Activated B cell treated with CpG ODN at 0.5 μM for 24 hours (primary cell): Measurements from ENCODE around the gene LEPROT. TPM values are rescaled to one million over a fixed set of nuclear protein-coding genes. Genes with fewer than 3 reads are reported as not detected.

Source experiments
- ATAC-seq: fragments of 200-7000 bp; cut with Tn5 transposase; one replicate; pipeline ENCODE4 v1.10.0; 2021; ENCODE audit warnings: low read depth, mild to moderate bottlenecking, moderate library complexity
- CTCF ChIA-PET: fragments of 350-600 bp; sonication (Branson Sonifier 250); formaldehyde crosslinking; loops from one replicate; lab custom pipeline; 2021; ENCODE audit warnings: antibody characterized with exemption; lab: Charles Lee
- POLR2A ChIA-PET: fragments of 350-600 bp; sonication (Branson Sonifier 250); formaldehyde crosslinking; loops from one replicate; lab custom pipeline; 2021; ENCODE audit warnings: antibody characterized with exemption; lab: Charles Lee
- DNase-seq: peaks from one replicate; pipeline ENCODE4 v3.0.0; 2022
- H3K27ac Mint-ChIP-seq: one replicate; pipeline ENCODE4 v1.8.0; 2020; ENCODE audit warnings: mixed read lengths
- H3K27me3 Mint-ChIP-seq: one replicate; pipeline ENCODE4 v1.8.0; 2021; ENCODE audit warnings: mixed read lengths
- H3K36me3 Mint-ChIP-seq: one replicate; pipeline ENCODE4 v1.8.0; 2021; ENCODE audit warnings: low read depth, mixed read lengths
- H3K4me1 Mint-ChIP-seq: one replicate; pipeline ENCODE4 v1.8.0; 2021; ENCODE audit warnings: mixed read lengths
- H3K4me3 Mint-ChIP-seq: one replicate; pipeline ENCODE4 v1.8.0; 2020; ENCODE audit warnings: mild to moderate bottlenecking, mixed read lengths
- H3K9me3 Mint-ChIP-seq: one replicate; pipeline ENCODE4 v1.8.0; 2020; ENCODE audit warnings: mixed read lengths
- intact Hi-C: fragments of 100-400 bp; cut with micrococcal nuclease; formaldehyde crosslinking; loops from one replicate; pipeline ENCODE4 v1.15.1; 2024
- total RNA-seq: library from RNA; stranded (reverse); gene quantifications from 2 replicates; pipeline ENCODE4 v1.2.3, GENCODE V29; 2022
- TF ChIP-seq, protein P1 (sequence below): fragments of 200-600 bp; IDR thresholded peaks from one replicate; pipeline ENCODE4 v1.8.0; 2022; ENCODE audit warnings: antibody characterized with exemption, mild to moderate bottlenecking

Gene LEPROT
- total RNA-seq, 1 donor from 2014 or later = 15.4 TPM

DNA sequence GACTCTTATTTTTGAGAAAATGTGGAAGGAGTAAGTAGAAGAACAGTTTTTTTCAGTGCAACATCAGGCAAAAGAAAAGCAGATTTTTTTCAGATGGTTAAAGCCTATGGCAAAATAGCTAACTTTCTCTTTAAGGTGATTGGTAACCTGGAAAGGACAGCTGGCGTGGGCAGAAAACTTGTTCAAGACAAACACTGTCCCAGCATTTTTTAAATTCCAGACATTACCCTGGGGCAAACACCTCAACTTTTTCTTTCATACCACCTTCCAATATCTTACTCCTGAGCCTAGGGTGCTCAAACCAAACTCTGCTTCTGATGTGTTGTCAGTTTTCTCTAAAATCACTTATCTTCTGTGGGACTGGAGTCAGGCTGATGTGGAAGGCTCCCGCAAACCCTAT, 2.7 kb upstream of the LEPROT start:
- intact Hi-C loops = no loop called here
- ATAC-seq (no peak), DNase-seq (no peak)
- no peaks in the 10 kb centered on the region for H3K9me3 Mint-ChIP-seq
- H3K4me1 Mint-ChIP-seq = peaks cover 11% of the 10 kb centered on the region
- TF ChIP-seq, protein P1, sequence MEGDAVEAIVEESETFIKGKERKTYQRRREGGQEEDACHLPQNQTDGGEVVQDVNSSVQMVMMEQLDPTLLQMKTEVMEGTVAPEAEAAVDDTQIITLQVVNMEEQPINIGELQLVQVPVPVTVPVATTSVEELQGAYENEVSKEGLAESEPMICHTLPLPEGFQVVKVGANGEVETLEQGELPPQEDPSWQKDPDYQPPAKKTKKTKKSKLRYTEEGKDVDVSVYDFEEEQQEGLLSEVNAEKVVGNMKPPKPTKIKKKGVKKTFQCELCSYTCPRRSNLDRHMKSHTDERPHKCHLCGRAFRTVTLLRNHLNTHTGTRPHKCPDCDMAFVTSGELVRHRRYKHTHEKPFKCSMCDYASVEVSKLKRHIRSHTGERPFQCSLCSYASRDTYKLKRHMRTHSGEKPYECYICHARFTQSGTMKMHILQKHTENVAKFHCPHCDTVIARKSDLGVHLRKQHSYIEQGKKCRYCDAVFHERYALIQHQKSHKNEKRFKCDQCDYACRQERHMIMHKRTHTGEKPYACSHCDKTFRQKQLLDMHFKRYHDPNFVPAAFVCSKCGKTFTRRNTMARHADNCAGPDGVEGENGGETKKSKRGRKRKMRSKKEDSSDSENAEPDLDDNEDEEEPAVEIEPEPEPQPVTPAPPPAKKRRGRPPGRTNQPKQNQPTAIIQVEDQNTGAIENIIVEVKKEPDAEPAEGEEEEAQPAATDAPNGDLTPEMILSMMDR = no peak
- peaks cover 9% of the 10 kb centered on the region for H3K27me3 Mint-ChIP-seq
- peaks cover 3% of the 10 kb centered on the region for H3K36me3 Mint-ChIP-seq
- no peak overlapping the region for H3K27ac Mint-ChIP-seq
- no peak overlapping the region for H3K4me3 Mint-ChIP-seq
- ChIA-PET POLR2A (no interaction called here), CTCF (interaction anchor here (0.9 kb wide), 1 partner anchor 14 kb away, joined by 3 read pairs; no protein-coding TSS in a partner anchor)

DNA sequence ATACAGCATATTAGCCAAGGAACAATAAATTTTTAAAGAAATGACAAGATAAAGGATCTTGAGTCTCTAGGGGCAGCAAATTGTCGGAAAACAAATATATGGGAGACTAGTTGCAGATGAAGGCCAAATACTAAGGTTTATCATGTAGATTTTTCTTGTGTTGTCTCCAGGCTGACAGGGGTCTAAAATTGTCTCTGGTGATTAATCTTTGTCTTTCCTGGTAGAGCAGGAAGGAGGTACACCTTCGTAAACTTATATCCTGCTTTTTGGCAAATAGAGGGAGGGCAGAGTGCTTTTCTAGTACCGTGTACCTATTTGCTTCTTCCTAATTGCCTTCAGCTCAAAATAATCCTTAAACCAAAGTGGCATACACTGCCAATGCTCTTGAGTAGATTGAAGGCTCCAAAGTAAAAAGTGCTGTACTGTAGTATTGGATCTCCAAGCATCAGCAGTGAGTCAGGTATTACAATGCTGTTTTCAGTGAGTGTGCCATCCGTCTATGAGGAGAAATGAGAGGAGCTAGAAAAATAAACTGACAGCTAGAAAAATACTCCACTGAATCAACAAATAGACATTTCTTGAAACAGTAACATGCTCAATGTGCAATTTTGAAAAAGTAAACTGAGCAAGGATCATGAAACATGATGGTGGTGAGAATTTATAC, 1.8 kb upstream of the LEPROT start:
- ATAC-seq = no peak
- H3K4me1 Mint-ChIP-seq = peaks cover 11% of the 10 kb centered on the region
- no peak overlapping the region for H3K27ac Mint-ChIP-seq
- H3K4me3 Mint-ChIP-seq = no peak overlapping the region
- H3K9me3 Mint-ChIP-seq = no peaks in the 10 kb centered on the region
- intact Hi-C loops = no loop called here
- POLR2A ChIA-PET = interaction anchor here (0.6 to 2.0 kb wide), 3 partner anchors 8 to 1506 kb away, joined by 3 to 7 read pairs (median 4); partner anchors contain the start of genes DNAI4 and MIER1
- no peak for DNase-seq
- CTCF ChIA-PET = no interaction called here
- peaks cover 3% of the 10 kb centered on the region for H3K36me3 Mint-ChIP-seq
- peaks cover 9% of the 10 kb centered on the region for H3K27me3 Mint-ChIP-seq
- TF ChIP-seq, protein P1 = no peak

DNA sequence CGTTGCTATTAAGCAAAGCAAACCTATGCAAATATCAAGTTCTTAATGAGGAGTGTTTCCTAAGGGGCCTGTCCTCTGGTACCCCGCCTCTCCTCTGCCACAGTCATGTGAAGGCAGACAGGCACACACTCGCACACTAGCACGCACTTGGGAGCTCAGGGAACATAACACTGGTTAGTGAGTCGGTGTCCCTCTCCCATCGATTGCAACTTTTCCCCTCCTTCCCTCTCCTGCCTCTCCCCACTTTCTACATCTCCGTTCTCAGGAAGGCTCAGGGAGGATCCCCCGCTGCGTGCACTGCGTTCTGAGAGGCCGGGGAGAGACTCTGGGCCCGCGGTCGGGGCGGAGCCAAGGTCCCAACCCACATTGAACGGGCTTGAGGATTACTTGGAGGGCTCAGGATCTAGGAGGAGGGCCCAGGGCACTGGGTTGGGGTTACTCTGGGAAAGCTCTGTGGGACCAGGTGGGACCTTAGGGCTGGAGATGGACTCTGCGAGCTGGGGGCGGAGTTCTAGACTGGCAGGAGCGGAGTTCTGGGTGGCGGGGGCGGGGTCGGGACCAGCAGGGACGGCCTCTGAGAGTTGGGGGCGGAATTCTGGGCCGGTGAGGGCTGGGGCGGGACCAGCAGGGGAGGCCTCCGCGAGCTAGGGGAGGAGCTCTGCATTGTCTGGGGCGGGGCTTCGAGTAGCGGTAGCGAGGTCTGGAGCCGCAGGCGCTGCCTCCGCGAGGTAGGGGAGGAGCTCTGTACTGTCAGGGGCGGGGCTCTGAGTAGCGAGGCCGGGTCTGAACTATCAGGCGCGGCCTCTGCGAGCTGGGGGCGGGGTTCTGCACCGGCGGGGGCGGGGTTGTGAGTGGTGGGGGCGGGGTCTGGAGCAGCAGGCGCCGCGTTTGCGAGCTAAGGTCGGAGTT, 533 bp upstream of the LEPROT start:
- TF ChIP-seq, protein P1 = no peak
- ATAC-seq (peak; percentile 92), DNase-seq (peak; percentile 94)
- ChIA-PET POLR2A (interaction anchor here (0.5 to 2.0 kb wide), 7 partner anchors 10 to 1693 kb away, joined by 3 to 7 read pairs (median 4); partner anchors contain the start of genes DNAI4 and MIER1), CTCF (interaction anchor here (0.8 to 1.4 kb wide), 3 partner anchors 9 to 15 kb away, joined by 3 to 4 read pairs (median 3); no protein-coding TSS in a partner anchor)
- peaks cover 3% of the 10 kb centered on the region for H3K36me3 Mint-ChIP-seq
- intact Hi-C loops = loop anchor here (1.0 to 10.0 kb wide), 12 partner anchors 166 to 1919 kb away; partner anchors contain the start of genes DNAI4, EFCAB7, ITGB3BP and JAK1
- peak overlapping the region; percentile 91 for H3K27ac Mint-ChIP-seq
- H3K4me3 Mint-ChIP-seq = no peak overlapping the region
- peaks cover 11% of the 10 kb centered on the region for H3K4me1 Mint-ChIP-seq
- H3K9me3 Mint-ChIP-seq = no peaks in the 10 kb centered on the region
- H3K27me3 Mint-ChIP-seq = peaks cover 9% of the 10 kb centered on the region

DNA sequence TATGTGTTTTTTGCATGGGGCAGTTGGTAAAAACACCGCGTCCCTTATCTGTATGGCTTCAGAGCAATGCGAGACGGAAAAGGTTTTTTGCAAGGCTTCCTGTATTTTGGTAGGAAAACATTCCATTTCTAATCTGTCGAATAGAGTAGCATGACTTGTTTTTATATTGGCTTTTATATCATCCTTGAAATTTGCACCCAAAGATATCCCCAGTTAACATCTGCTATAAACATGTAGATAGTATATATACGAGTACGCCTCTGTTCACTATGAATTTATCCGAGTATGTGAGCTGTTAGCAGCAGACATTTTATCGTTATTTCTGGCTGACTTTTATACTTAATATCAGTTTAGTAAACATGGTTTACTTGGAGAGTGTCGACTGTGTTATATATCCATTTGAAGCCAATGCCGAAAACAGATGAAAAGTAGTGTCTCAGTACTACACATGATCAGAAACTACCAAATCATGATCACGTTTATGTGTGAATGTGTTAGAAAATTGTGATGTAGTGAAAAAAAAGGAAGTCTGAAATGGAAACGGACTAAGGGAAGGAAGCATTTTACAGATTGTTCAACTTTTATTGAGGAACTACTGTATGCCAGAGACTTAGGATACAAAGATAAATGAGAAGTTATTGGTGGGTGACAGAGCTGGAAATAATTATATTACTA, 1.0 kb downstream of the LEPROT start:
- DNase-seq (no peak), ATAC-seq (no peak)
- TF ChIP-seq, protein P1 = no peak
- CTCF ChIA-PET = interaction anchor here (2.3 kb wide), 1 partner anchor 9 kb away, joined by 9 read pairs; no protein-coding TSS in a partner anchor
- intact Hi-C loops = loop anchor here (2.0 to 10.0 kb wide), 8 partner anchors 533 to 1917 kb away; partner anchors contain the start of genes DNAI4, EFCAB7, ITGB3BP and MIER1
- Mint-ChIP-seq H3K36me3 (peaks cover 15% of the 10 kb centered on the region), H3K27ac (no peak overlapping the region), H3K9me3 (no peaks in the 10 kb centered on the region), H3K4me3 (no peak overlapping the region), H3K4me1 (peaks cover 11% of the 10 kb centered on the region), H3K27me3 (peaks cover 4% of the 10 kb centered on the region)
- POLR2A ChIA-PET = no interaction called here
